MM.1S (cell line): ENCODE data around the gene ECSCR.

ENCODE experiments used
- CTCF ChIP-seq: fragments of 300-600 bp; sonication (generic); IDR thresholded peaks from 2 replicates; pipeline ENCODE4 v1.5.1; 2016; ENCODE audit warnings: antibody characterized with exemption, low read length, mixed read lengths
- EZH2 ChIP-seq: fragments of 300-600 bp; sonication (generic); optimal IDR thresholded peaks from 2 replicates; pipeline ENCODE3; 2017; ENCODE audit warnings: low read depth, mild to moderate bottlenecking, antibody characterized with exemption, low read length, mixed read lengths
- EZH2phosphoT487 ChIP-seq: fragments of 300-600 bp; sonication (generic); IDR thresholded peaks from 2 replicates; pipeline ENCODE4 v1.6.1; 2018; ENCODE audit warnings: antibody characterized with exemption, low read length

DNA sequence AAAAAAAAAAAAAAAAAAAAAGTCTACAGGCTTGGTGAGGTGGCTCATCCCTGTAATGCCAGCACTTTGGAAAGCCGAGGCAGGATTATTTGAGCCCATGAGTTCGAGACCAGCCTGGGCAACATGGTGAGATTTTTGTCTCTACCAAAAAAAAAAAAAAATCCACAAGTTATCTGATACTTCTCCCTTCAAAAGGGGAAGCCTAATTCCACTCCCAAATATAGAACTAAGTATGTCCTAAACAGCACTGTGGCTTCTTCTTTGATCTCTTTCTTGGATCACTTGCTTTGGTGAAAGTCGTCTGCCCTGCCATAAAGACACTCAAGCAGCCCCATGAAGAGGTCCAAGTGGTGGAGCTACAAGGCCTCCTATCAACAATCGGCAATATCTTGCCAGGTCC, 38.8 kb upstream of the ECSCR start:
- TF ChIP-seq CTCF = no peak
- no peak for TF ChIP-seq EZH2
- TF ChIP-seq EZH2phosphoT487 = no peak
